HepG2 (cell line): ENCODE results near the gene DNLZ. TPM values are rescaled to one million over a fixed set of nuclear protein-coding genes. Genes with fewer than 3 reads are reported as not detected.

Source experiments
- FIP1L1 ChIP-seq: fragments of 200-400 bp; formaldehyde crosslinking; IDR thresholded peaks from 2 replicates; pipeline ENCODE4 v1.6.1; 2018; ENCODE audit warnings: low read depth, mild to moderate bottlenecking, low read length, moderate library complexity, borderline replicate concordance; ENCODE audit not compliant: insufficient read depth
- MBNL3 ChIP-seq: fragments of 250-450 bp; sonication (Bioruptor Pico); conservative IDR thresholded peaks from 2 replicates; pipeline ENCODE4 v1.8.0; 2022; ENCODE audit warnings: mild to moderate bottlenecking, inconsistent platforms
- SIN3B ChIP-seq: fragments of 150-350 bp; IDR thresholded peaks from 2 replicates; pipeline ENCODE4 v1.6.1; 2014; ENCODE audit warnings: low read length
- U2AF1 ChIP-seq: fragments of 200-400 bp; formaldehyde crosslinking; optimal IDR thresholded peaks from 2 replicates; pipeline ENCODE3; 2017; ENCODE audit warnings: mild to moderate bottlenecking, low read depth, low read length
- ZNF10 ChIP-seq: sonication (generic); formaldehyde crosslinking; IDR thresholded peaks from 2 replicates; pipeline ENCODE4 v1.4.0; 2020; ENCODE audit warnings: mild to moderate bottlenecking, low read depth, missing genetic modification reagents, borderline replicate concordance
- ZNF3 ChIP-seq: IDR thresholded peaks from 2 replicates; pipeline ENCODE4 v1.7.0; 2017; ENCODE audit warnings: inconsistent platforms
- ZNF317 ChIP-seq: sonication (generic); formaldehyde crosslinking; IDR thresholded peaks from 2 replicates; pipeline ENCODE4 v1.5.0; 2020; ENCODE audit warnings: mild to moderate bottlenecking, missing genetic modification reagents
- ZNF644 ChIP-seq: IDR thresholded peaks from 2 replicates; pipeline ENCODE4 v1.6.1; 2016; ENCODE audit warnings: low read depth
- polyA plus RNA-seq, 8 experiments: library from polyadenylated mRNA; depleted of rRNA in 3 of 8; stranded (reverse) in 7 of 8; unstranded in 1 of 8; fragments of >200 nt; fragmentation: Illumina TruSeq in 4 of 8; extraction: Trizol in 4 of 8; gene quantifications; 2 replicates each; pipeline versions ENCODE4 v1.2.1 to v1.2.3, GENCODE V29; 2011 to 2016; ENCODE audit warnings: low read depth in 4 of 8, missing spikeins in 1 of 8, mixed read lengths in 1 of 8; ENCODE audit not compliant: insufficient read depth in 1 of 8
- total RNA-seq, 5 experiments: library from RNA; depleted of rRNA; stranded (reverse); fragments of >200 nt; fragmentation: Illumina TruSeq; extraction: Trizol; gene quantifications; 2 replicates each; pipeline ENCODE4 v1.2.3, GENCODE V29; 2016; ENCODE audit warnings: low read depth in 1 of 5
- TF ChIP-seq, protein P1 (sequence below): IDR thresholded peaks from 2 replicates; pipeline ENCODE4 v1.6.1; 2012; ENCODE audit warnings: low read length, improper control_type of control experiment
- TF ChIP-seq, protein P2 (sequence below): sonication (generic); formaldehyde crosslinking; IDR thresholded peaks from 2 replicates; pipeline ENCODE4 v1.4.0; 2020; ENCODE audit warnings: missing genetic modification reagents, borderline replicate concordance
- TF ChIP-seq, protein P3 (sequence below): sonication (generic); formaldehyde crosslinking; IDR thresholded peaks from 2 replicates; pipeline ENCODE4 v1.5.1; 2020; ENCODE audit warnings: missing genetic modification reagents, mild to moderate bottlenecking, borderline replicate concordance
- TF ChIP-seq, protein P4 (sequence below): sonication (generic); formaldehyde crosslinking; IDR thresholded peaks from 2 replicates; pipeline ENCODE4 v1.9.0; 2021; ENCODE audit warnings: missing genetic modification reagents, borderline replicate concordance
- TF ChIP-seq, protein P5 (sequence below), 2 experiments: sonication (generic) in 1 of 2; formaldehyde crosslinking in 1 of 2; IDR thresholded peaks; 2 replicates each; pipeline versions ENCODE4 v1.4.0 to v1.6.1; 2018 to 2020; ENCODE audit warnings: missing genetic modification reagents in 2 of 2, borderline replicate concordance in 1 of 2, low read depth in 1 of 2, mild to moderate bottlenecking in 1 of 2, missing biosample characterization in 1 of 2
- TF ChIP-seq, protein P6 (sequence below): sonication (generic); formaldehyde crosslinking; IDR thresholded peaks from 2 replicates; pipeline ENCODE4 v1.4.0; 2020; ENCODE audit warnings: mild to moderate bottlenecking, missing genetic modification reagents

The DNLZ gene
- total and polyA plus RNA-seq, 2 of the 13 experiments (the other 11 are each of a cell fraction or from before 2014, with no cell fraction given), result 3.4 to 8.0 TPM

DNA sequence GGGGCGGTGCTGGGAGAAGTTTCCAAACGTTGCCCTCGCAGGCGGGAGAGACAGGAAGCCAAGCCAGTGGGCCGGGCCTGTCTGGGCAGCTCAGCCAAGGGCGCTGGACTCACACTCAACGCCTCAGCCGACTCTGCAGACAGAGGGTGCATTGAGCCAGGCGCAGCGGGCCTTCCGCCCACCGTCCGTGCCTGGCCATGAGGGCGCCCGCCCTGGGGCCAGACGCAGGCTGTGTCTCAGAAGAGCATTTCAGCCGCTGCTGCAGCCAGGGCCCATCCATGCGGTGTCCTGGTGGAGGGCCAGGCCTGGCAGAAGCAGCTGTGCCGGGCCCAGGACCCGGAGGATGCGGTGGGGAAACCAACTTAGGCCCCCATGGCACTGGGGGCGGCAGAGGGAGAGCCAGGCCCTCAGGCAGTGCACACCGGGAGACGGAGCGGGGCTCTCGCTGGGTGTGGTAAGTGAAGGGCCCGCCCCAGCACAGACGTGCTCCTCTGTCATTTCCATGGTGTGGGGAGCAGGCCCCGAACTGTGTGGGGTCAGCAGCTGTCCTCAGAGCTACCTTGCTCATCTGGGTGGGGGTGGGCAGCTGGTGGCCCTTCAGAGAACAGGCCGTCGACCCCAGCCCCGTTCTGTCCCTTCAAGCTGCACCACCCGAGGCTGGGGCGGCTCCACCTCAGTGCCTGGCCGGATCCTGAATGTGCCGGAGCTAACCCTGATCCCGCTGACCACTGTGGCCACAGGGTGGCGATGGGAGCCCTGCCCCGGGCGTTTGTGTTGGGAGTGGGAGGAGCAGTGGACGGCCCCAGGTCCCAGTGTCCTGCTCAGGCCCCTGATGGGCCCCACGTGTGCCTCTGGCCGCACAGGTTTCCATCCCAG, 18.0 kb downstream of the DNLZ start (continued):
- TF ChIP-seq, protein P1, sequence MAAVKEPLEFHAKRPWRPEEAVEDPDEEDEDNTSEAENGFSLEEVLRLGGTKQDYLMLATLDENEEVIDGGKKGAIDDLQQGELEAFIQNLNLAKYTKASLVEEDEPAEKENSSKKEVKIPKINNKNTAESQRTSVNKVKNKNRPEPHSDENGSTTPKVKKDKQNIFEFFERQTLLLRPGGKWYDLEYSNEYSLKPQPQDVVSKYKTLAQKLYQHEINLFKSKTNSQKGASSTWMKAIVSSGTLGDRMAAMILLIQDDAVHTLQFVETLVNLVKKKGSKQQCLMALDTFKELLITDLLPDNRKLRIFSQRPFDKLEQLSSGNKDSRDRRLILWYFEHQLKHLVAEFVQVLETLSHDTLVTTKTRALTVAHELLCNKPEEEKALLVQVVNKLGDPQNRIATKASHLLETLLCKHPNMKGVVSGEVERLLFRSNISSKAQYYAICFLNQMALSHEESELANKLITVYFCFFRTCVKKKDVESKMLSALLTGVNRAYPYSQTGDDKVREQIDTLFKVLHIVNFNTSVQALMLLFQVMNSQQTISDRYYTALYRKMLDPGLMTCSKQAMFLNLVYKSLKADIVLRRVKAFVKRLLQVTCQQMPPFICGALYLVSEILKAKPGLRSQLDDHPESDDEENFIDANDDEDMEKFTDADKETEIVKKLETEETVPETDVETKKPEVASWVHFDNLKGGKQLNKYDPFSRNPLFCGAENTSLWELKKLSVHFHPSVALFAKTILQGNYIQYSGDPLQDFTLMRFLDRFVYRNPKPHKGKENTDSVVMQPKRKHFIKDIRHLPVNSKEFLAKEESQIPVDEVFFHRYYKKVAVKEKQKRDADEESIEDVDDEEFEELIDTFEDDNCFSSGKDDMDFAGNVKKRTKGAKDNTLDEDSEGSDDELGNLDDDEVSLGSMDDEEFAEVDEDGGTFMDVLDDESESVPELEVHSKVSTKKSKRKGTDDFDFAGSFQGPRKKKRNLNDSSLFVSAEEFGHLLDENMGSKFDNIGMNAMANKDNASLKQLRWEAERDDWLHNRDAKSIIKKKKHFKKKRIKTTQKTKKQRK, result no peak
- TF ChIP-seq, protein P2, sequence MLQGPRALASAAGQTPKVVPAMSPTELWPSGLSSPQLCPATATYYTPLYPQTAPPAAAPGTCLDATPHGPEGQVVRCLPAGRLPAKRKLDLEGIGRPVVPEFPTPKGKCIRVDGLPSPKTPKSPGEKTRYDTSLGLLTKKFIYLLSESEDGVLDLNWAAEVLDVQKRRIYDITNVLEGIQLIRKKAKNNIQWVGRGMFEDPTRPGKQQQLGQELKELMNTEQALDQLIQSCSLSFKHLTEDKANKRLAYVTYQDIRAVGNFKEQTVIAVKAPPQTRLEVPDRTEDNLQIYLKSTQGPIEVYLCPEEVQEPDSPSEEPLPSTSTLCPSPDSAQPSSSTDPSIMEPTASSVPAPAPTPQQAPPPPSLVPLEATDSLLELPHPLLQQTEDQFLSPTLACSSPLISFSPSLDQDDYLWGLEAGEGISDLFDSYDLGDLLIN, result no peak
- TF ChIP-seq U2AF1, result peak; percentile 32
- TF ChIP-seq, protein P3, sequence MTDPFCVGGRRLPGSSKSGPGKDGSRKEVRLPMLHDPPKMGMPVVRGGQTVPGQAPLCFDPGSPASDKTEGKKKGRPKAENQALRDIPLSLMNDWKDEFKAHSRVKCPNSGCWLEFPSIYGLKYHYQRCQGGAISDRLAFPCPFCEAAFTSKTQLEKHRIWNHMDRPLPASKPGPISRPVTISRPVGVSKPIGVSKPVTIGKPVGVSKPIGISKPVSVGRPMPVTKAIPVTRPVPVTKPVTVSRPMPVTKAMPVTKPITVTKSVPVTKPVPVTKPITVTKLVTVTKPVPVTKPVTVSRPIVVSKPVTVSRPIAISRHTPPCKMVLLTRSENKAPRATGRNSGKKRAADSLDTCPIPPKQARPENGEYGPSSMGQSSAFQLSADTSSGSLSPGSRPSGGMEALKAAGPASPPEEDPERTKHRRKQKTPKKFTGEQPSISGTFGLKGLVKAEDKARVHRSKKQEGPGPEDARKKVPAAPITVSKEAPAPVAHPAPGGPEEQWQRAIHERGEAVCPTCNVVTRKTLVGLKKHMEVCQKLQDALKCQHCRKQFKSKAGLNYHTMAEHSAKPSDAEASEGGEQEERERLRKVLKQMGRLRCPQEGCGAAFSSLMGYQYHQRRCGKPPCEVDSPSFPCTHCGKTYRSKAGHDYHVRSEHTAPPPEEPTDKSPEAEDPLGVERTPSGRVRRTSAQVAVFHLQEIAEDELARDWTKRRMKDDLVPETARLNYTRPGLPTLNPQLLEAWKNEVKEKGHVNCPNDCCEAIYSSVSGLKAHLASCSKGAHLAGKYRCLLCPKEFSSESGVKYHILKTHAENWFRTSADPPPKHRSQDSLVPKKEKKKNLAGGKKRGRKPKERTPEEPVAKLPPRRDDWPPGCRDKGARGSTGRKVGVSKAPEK, result peak; percentile 57; the same call in 1 of the 2 replicates
- TF ChIP-seq, protein P4, sequence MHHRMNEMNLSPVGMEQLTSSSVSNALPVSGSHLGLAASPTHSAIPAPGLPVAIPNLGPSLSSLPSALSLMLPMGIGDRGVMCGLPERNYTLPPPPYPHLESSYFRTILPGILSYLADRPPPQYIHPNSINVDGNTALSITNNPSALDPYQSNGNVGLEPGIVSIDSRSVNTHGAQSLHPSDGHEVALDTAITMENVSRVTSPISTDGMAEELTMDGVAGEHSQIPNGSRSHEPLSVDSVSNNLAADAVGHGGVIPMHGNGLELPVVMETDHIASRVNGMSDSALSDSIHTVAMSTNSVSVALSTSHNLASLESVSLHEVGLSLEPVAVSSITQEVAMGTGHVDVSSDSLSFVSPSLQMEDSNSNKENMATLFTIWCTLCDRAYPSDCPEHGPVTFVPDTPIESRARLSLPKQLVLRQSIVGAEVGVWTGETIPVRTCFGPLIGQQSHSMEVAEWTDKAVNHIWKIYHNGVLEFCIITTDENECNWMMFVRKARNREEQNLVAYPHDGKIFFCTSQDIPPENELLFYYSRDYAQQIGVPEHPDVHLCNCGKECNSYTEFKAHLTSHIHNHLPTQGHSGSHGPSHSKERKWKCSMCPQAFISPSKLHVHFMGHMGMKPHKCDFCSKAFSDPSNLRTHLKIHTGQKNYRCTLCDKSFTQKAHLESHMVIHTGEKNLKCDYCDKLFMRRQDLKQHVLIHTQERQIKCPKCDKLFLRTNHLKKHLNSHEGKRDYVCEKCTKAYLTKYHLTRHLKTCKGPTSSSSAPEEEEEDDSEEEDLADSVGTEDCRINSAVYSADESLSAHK (CRISPR knock-in tag), result 0 out of 2 replicates have a peak, but pooled peaks have one; percentile 8
- no peak for TF ChIP-seq FIP1L1
- TF ChIP-seq SIN3B, result no peak
- TF ChIP-seq ZNF644 (CRISPR knock-in tag), result no peak
- TF ChIP-seq ZNF3 (CRISPR knock-in tag), result no peak
- TF ChIP-seq, protein P5, sequence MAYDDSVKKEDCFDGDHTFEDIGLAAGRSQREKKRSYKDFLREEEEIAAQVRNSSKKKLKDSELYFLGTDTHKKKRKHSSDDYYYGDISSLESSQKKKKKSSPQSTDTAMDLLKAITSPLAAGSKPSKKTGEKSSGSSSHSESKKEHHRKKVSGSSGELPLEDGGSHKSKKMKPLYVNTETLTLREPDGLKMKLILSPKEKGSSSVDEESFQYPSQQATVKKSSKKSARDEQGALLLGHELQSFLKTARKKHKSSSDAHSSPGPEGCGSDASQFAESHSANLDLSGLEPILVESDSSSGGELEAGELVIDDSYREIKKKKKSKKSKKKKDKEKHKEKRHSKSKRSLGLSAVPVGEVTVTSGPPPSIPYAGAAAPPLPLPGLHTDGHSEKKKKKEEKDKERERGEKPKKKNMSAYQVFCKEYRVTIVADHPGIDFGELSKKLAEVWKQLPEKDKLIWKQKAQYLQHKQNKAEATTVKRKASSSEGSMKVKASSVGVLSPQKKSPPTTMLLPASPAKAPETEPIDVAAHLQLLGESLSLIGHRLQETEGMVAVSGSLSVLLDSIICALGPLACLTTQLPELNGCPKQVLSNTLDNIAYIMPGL (CRISPR knock-in tag; IDR thresholded peaks at IDR 0.05; ENCODE audit: borderline replicate concordance in 1 of 2, low read depth in 1 of 2), result peak; percentile 73 to 85
- TF ChIP-seq ZNF317 (CRISPR knock-in tag), result peak; percentile 62
- TF ChIP-seq ZNF10, result no peak
- TF ChIP-seq MBNL3 (CRISPR knock-in tag), result no peak
- TF ChIP-seq, protein P6, sequence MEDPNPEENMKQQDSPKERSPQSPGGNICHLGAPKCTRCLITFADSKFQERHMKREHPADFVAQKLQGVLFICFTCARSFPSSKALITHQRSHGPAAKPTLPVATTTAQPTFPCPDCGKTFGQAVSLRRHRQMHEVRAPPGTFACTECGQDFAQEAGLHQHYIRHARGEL, result no peak
